Fibroblast of mammary gland (primary cell): ENCODE results near the gene POC5.

Experiments
- DNase-seq: peaks from one replicate; pipeline ENCODE4 v3.0.0-alpha.2; 2010; ENCODE audit warnings: low read depth
- H3K4me3 ChIP-seq: 2 replicates; pipeline ENCODE4 v1.5.1; 2011; ENCODE audit warnings: low read depth, mild to moderate bottlenecking, low read length, moderate library complexity; ENCODE audit not compliant: control insufficient read depth
- CTCF ChIP-seq: conservative IDR thresholded peaks from 2 replicates; pipeline ENCODE4 v1.5.1; 2011; ENCODE audit warnings: low read depth, low read length, inconsistent platforms; ENCODE audit not compliant: control insufficient read depth, insufficient read depth

POC5 gene

GRCh38 chr5:75637949-75638348 lies 79.3 kb downstream of the POC5 start:
- TF ChIP-seq CTCF: no peak
- DNase-seq: no peak
- no peak overlapping the region for H3K4me3 ChIP-seq

- DNase-seq: no peak
- no peak overlapping the region for H3K4me3 ChIP-seq
- TF ChIP-seq CTCF: no peak
These were observed 84.9 kb downstream of the POC5 start for GRCh38 chr5:75632321-75632720.

GRCh38 chr5:75630875-75631274 lies 86.4 kb downstream of the POC5 start:
- no peak for TF ChIP-seq CTCF
- no peak for DNase-seq
- H3K4me3 ChIP-seq: no peak overlapping the region

- DNase-seq: no peak
- TF ChIP-seq CTCF: no peak
These were observed 89.4 kb downstream of the POC5 start for GRCh38 chr5:75627801-75628200.

GRCh38 chr5:75626959-75627358 lies 90.3 kb downstream of the POC5 start:
- no peak overlapping the region for H3K4me3 ChIP-seq
- no peak for DNase-seq
- no peak for TF ChIP-seq CTCF

More at GRCh38 chr5:75627801-75628200, 89.4 kb downstream of the POC5 start:
- H3K4me3 ChIP-seq: no peak overlapping the region
